GM19240 (cell line): ENCODE results near the gene ATG2A.

ENCODE experiments used
- DNase-seq: peaks from one replicate; pipeline ENCODE4 v3.0.0; 2011; ENCODE audit warnings: low spot score; ENCODE audit not compliant: insufficient read length

The ATG2A gene

DNA sequence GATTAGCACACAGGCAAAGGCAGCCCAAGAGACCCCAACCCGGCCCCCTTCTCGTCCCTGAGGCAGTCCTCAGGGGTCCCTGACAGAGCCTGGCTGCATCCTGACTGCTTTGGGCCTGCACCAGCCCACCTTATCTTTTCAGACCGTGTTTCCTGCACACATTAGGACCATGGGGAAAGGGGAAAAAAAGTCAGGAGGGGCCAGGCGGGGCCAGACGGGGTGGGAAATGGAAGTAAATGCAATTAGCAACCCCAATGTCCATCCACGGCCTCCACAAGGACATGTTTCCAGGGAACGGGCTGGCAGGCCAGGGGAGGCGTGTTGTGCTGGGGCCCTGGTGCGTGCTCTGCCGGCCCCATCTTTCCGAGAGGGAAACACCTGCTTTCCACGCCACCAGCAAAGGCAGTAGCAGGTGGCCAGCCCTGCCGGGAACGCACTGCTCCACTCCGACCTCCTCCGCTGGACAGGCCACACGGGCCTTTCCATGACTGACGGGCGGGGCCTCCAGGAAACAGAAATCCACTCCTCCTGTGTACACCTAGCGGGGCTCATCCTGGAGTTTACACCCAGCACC lies 46.0 kb downstream of the ATG2A start:
- no peak for DNase-seq

- no peak for DNase-seq
Measured at GRCh38 chr11:64870176-64870892, 46.7 kb downstream of the ATG2A start.

GRCh38 chr11:64869571-64870175 lies 47.3 kb downstream of the ATG2A start:
- no peak for DNase-seq

DNA sequence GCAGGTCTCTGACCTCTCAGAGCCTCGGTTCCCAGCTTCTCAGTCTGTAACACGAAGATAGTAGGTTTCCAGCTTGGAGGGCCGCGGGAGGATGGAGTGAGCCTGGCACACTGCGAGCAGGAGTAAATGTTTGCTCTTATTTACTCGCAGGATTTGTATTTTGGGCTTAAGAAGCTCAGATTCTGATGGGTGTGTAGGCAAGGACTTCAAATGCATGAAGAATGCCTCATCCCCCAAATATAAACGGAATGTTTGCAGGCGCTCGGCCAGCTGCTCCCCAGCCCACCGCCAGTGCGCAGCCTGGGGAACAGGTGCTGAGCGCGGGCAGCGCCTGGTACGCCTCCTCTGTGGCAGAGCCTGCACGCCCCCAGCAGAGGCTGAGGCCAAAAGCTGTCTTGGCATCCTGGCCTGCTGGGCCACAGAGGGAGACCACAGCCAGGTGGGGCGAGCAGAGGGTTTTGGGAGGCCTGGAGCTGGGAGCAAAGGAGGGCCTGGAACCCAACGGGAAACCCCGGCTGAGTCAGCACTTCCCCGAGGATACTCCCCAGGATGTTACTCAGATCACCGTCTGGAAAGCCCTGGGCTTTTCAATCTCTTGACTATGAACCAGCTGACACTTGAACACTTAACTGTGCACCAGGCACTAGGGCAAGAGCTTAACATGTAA lies 48.0 kb downstream of the ATG2A start:
- DNase-seq, result no peak

DNA sequence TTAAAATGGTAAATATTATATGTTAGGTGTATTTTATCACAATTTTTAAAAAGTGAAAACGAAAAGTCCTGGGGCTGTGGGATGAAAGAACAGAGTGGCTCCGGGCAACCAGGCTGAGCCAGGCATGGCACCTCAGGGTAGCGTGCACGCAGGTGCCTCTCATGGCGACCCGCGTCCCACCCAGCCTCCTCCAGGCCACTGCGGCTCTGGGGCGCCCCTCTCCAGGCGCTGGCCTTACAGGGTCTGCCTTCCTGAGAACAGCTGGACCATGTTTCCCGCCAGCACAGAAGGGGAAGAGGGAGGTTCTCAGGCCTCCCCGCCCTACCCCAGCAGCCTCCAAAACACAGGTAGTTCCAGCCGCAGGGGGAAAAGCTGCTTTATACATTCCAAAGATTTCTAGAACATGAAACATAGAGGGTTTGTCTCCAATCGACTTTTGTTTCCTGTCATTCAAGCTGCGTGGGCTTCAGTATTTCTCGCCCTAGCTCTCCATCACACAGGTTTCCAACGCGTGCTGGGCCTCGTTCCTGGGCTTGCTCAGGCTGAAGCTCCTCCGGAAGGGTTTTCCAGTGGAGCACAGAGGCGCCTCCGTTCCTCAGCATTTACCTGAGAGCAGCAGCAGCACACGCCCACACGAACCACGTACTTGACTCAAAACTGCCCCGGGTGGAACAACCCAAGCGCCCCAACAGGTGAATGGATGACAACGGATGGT lies 49.1 kb downstream of the ATG2A start:
- DNase-seq, result no peak

GRCh38 chr11:64866173-64866491 lies 50.9 kb downstream of the ATG2A start:
- no peak for DNase-seq

DNA sequence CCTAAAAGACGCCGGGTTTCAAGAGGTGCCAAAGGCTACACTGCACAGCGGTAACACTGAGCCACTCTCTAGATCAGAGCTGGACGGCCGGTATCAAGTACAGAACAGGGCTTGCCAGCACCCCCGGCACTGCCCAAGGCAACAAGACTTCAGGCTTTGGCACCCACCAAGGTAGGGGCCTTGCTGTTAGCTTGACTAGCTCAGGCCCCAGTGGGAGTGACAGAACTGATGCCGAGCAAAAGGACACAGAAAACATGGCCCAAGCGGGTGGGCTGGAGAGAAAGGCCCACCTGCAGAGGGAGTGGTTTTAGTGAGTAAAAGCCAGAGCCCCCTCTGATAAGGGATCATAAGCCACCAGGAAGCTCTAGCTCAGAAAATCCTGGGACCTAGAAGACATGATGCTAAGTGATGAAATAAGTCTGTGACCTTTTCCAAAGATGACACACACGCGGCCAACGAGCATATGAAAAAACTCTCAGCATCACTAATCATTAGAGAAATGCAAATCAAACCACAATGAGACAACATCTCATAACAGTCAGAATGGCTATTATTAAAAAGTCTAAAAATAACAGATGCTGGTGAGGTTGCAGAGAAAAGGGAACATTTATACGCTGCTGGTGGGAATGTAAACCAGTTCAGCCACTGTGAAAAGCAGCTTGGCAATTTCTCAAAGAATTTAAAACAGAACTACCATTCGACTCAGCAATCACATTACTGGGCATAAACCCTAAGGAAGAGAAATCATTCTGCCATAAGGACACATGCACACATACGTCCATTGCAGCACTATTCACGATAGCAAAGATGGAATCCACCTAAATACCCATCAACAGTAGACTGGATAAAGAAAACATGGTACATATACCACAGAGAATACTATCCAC lies 51.5 kb downstream of the ATG2A start:
- no peak for DNase-seq

DNA sequence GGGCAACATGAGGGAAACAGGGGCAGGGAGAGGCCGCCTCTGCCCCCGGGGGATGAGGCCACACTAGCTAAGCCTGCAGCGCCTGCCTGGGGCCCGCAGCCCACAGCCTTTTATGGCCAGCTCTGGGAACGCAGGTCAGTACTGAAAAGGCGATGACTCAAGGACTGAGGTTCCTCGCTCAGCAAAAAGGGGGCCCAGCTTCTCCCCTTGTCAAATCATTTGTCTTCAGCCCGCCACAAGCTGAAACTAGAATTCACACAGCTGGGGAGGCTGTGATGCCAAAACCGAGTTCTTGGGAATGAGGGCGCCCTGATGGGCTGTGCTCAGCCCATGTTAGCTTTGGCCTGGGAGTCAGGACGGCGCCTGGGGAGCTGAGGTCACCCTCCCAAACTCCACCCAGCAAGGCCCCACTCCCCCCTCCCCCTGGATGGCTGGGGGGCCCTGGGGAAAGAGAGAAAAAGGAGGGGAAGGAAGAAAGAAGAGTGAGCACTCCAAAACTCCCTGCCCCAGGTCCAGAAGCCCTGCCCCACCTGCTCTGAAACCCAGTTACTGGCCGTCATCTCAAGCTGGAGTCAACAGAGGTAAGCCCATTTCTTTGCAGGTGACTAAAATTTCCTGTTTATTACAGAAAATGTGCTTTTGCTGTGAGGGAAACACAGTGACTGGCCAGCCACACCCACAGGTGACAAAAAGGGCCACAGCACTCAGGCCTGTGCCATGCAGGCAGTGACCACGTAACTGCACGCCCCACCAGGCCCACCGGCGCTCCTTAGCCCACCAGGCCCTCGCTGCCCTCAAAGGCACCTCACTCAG lies 52.3 kb downstream of the ATG2A start:
- DNase-seq, result no peak

DNA sequence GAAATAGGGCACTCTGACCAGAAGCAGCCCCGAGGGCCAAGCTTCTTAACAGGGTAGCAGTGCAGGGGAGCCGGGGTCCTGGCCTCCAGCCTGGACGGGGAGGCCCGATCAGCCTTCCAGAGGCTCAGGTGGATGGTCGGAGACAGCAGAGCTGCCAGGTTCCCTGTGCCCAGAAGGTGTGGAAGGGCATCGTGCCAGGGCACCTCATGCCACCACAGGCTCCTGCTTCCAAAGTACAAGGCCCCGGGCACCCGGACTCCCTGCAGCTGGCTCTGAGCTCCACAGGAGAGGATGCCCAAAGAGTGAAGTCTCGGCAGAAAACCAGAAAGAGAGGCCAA lies 52.9 kb downstream of the ATG2A start:
- DNase-seq, result no peak

DNA sequence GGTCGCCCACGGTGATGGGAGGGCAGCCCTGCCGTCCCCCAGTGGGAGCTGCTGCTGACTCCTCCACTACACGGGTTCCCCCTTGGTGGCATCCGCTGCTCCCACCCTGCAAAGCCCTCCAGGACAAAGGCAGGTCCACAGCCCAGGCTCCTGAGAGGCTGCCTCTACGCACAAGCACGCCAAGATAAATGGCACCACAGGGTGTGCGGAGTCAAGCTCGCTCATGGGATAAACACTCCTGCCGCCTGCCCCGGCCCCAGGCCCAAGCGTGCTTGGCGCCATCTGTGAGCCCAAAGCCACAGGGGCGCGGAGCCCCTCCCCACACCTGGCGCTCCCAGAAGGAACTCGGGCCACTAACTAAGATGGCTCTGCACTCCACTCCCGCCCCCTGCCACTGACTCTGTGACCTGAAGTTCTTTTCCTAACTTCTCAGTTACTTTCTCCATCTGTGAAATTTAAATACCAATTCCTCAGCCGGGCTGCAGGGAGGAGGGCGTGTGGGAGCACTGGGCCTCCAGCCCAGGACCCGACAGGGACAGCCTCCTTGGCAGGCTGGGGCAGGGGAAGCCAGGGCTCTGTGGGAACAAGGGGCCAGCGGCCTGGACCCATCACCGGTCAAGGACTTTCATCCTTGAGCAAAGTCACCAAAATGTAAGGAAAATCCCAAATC lies 53.5 kb downstream of the ATG2A start:
- no peak for DNase-seq

GRCh38 chr11:64862987-64863390 lies 54.0 kb downstream of the ATG2A start:
- DNase-seq, result no peak

DNA sequence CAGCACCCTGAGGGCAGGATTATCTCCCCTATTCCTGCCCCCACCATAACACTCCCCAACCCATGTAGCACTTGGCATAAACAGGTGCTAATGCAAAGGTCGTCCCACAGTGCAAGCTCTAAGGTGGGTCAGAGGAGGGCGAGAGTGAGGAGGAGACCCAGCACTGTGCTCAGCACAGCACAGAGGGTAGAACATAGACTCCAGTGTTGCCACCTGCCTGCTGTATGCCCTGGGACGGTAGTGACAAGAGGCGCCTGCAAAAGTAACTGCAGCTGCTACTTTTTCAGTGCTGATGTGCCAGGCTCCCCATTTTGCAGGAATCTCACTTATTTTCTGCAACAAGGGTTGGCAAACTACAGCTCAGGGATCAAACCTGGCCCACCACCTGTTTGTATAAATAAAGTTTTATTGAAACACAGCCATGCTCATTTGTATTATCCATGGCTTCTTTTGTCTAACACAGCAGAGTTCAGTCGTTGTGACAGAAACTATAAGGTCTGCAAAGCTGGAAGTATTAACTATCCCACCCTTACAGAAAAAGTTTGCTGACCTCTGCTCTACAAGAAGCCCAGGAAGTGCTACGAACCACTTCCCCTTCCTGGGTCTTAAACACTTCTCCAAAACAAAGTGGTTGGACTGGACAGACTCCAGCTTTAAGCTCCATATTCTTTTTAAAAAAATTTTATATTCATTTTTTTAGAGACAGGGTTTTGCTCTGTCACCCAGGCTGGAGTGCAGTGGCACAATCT lies 55.6 kb downstream of the ATG2A start:
- no peak for DNase-seq

DNA sequence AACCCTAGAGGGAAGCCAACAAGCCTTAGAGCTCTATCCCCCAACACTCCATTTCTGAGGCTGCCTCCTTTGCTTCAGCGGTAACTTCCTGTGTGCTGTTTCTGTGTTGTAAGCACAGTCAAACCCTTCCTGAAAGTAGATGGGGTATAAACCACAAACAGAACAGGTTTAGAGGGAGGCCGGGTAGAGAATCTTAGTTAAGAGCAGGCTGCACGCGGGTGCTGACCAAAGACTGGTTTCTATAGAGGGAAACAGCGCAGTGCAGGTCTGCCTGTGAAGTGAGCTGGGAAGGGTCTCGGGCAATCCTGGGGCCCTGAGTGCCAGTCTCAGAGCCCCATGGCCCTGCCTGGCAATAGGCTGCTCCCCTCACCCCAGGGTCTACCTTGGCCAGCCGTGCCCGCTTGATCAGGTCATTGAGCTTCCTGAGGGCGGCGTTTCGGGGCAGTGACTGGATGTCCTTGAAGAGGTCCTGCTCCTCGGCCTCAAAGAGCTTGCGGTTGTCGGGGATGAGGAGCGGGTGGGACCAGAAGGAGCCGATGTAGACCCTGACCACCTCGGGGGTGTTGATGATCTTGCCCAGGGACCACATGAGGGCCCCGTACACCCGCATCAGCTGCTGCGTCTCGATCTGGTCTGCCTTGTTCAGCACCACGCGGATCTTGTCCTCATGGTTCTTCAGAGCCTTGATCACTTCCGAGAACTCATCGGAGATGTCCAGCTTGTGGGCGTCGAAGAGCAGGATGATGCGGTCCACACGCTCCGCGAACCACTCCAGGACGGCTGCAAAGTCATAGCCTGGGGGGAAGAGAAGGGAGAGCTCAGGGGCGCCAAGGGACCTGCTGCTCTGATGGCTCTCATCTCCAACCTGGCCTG lies 57.2 kb downstream of the ATG2A start:
- peak; percentile 96 for DNase-seq

DNA sequence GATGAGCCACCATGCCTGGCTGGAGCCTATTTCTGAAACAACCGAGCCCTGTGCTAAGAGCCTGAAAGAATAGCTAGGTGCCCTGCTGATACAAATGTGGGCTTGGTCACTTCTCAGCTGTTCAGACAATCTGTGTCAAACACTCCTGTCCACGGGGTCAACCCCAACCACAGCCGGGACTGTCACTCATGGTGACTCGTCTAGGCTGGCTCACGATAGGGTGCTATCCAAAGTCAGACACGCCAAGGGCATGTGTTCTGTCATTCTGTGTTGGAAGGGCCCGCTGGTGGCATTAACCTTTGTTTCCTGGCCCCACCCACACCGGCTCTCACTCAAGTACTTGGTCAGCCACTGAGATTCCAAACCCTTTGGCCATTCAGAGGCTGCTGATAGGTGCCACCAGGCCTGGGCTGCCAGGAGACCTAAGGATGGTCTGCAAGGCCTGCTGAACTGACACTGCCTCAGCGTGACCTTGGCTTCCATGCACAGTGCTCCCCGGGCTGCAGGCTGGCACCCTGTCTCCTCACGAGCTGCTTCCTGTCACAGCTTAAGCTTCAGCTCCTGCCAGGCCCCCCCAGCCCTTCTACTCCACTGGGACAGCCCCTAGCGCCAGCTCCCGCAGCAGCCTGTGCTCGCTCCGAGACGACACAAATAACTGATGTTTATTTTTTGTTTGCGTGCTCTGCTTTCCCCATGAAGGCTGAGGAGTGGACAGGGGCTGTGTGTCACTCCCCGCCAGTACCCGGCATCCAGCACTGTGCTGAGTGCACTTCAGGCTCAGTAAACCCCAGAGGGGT lies 58.3 kb downstream of the ATG2A start:
- no peak for DNase-seq

DNA sequence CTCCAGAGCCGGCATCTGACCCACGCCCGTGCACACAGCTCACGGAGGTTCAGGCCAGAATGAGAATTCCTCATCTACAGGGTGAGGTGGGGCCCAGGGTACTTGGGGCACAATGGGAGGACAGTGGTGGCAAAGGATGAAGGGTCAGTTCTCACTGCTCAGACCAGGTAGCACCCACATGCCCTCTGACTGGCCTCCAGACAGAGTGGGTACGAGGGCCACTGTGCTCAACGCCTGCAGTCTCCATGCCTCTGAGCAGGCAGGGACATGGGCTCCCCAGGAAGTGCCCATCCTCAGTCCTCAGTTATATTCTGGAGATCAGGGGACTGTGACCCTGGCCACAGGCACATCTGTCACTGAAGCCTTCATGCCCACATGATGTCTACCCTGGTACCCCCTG lies 59.5 kb downstream of the ATG2A start:
- no peak for DNase-seq

DNA sequence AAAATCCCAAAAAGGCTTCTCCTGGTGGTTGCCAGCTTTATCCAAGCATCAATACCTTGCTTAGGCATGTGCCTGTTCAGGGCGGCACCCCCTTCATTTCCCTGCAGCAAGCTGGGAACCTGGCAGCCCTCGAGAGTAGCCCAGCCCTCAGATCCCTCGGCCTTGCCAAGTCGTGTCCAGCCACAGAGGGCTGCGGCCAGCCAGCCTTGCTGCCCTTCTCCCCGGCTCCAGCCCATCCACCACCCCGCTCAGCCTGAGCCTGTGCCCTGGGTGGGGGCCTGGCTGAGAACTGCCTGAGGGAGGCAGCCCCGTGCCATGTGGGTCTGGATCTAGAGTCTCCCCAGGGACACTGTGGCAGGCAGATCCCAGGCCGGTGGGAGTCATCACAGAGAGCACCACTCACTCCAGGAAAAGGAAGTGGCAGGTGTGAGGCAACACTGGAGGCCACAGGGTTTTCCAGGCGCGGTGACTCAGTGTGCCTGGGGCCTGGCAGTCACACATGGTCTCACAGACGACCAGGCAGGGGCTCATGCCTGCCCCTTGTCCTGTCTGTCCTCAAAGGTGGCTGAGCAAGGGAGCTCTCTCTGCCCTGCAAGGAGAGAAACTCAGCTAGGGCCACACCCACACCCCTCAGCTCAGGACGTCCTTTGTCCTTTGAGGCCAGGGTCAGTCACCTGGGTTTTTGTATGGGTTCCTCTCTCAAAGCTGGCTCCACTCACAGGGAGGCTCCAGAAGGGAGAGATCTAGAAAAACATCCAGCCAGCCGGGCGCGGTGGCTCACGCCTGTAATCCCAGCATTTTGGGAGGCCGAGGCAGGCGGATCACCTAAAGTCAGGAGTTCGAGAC lies 60.4 kb downstream of the ATG2A start:
- no peak for DNase-seq
